Nephron progenitor cell (in vitro differentiated cells): ENCODE data around the gene LGR6.
"Not testable (repeated sequence)": the region's sequence is repeated elsewhere in the genome, so short reads cannot be mapped to it uniquely, and the experiment has no call there.

Experiments used
- DNase-seq: peaks from one replicate; pipeline ENCODE4 v3.0.0; 2021
- H3K27ac Mint-ChIP-seq: 2 replicates; pipeline ENCODE4 v1.8.0; 2021; ENCODE audit warnings: mild to moderate bottlenecking, moderate library complexity, mixed read lengths
- H3K27me3 Mint-ChIP-seq: 2 replicates; pipeline ENCODE4 v1.8.0; 2021; ENCODE audit warnings: mild to moderate bottlenecking, low read depth, mixed read lengths; ENCODE audit not compliant: poor library complexity
- H3K36me3 Mint-ChIP-seq: 2 replicates; pipeline ENCODE4 v1.8.0; 2021; ENCODE audit warnings: low read depth, mixed read lengths
- H3K4me1 Mint-ChIP-seq: 2 replicates; pipeline ENCODE4 v1.8.0; 2021; ENCODE audit warnings: mixed read lengths
- H3K4me3 Mint-ChIP-seq: 2 replicates; pipeline ENCODE4 v1.8.0; 2021; ENCODE audit warnings: mild to moderate bottlenecking, moderate library complexity, mixed read lengths
- H3K9me3 Mint-ChIP-seq: 2 replicates; pipeline ENCODE4 v1.8.0; 2021; ENCODE audit warnings: mild to moderate bottlenecking, moderate library complexity, mixed read lengths
- TF ChIP-seq, protein P1 (sequence below): fragments of 200-600 bp; sonication (generic); IDR thresholded peaks from 2 replicates; pipeline ENCODE4 v1.5.0; 2021; ENCODE audit warnings: antibody characterized with exemption

The LGR6 gene

GRCh38 chr1:202254454-202255252 lies 61.1 kb downstream of the LGR6 start:
- Mint-ChIP-seq H3K9me3 (no peaks in the 10 kb centered on the region), H3K27me3 (peaks cover 9% of the 10 kb centered on the region), H3K4me3 (no peak overlapping the region)

GRCh38 chr1:202255343-202255742 lies 61.7 kb downstream of the LGR6 start:
- Mint-ChIP-seq H3K27me3 (peaks cover 12% of the 10 kb centered on the region), H3K4me1 (no peaks in the 10 kb centered on the region), H3K9me3 (no peaks in the 10 kb centered on the region), H3K4me3 (no peak overlapping the region), H3K36me3 (no peaks in the 10 kb centered on the region), H3K27ac (peak overlapping the region; percentile 33)
- DNase-seq, result no peak
- TF ChIP-seq, protein P1, sequence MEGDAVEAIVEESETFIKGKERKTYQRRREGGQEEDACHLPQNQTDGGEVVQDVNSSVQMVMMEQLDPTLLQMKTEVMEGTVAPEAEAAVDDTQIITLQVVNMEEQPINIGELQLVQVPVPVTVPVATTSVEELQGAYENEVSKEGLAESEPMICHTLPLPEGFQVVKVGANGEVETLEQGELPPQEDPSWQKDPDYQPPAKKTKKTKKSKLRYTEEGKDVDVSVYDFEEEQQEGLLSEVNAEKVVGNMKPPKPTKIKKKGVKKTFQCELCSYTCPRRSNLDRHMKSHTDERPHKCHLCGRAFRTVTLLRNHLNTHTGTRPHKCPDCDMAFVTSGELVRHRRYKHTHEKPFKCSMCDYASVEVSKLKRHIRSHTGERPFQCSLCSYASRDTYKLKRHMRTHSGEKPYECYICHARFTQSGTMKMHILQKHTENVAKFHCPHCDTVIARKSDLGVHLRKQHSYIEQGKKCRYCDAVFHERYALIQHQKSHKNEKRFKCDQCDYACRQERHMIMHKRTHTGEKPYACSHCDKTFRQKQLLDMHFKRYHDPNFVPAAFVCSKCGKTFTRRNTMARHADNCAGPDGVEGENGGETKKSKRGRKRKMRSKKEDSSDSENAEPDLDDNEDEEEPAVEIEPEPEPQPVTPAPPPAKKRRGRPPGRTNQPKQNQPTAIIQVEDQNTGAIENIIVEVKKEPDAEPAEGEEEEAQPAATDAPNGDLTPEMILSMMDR, result no peak

More at GRCh38 chr1:202254454-202255252, 61.1 kb downstream of the LGR6 start:
- no peaks in the 10 kb centered on the region for H3K36me3 Mint-ChIP-seq
- TF ChIP-seq, protein P1, result no peak
- H3K4me1 Mint-ChIP-seq, result no peaks in the 10 kb centered on the region
- DNase-seq, result no peak
- H3K27ac Mint-ChIP-seq, result peak overlapping the region; percentile 37

GRCh38 chr1:202259705-202260104 lies 66.1 kb downstream of the LGR6 start:
- Mint-ChIP-seq H3K27ac (no peak overlapping the region), H3K36me3 (no peaks in the 10 kb centered on the region), H3K9me3 (peaks cover 8% of the 10 kb centered on the region), H3K4me3 (no peak overlapping the region), H3K4me1 (no peaks in the 10 kb centered on the region), H3K27me3 (peaks cover 13% of the 10 kb centered on the region)
- DNase-seq, result no peak
- TF ChIP-seq, protein P1, result no peak

GRCh38 chr1:202261209-202261958 lies 67.8 kb downstream of the LGR6 start:
- H3K27me3 Mint-ChIP-seq, result peaks cover 21% of the 10 kb centered on the region
- not testable (repeated sequence) for DNase-seq, H3K4me3 Mint-ChIP-seq, H3K36me3 Mint-ChIP-seq, H3K9me3 Mint-ChIP-seq, H3K4me1 Mint-ChIP-seq, H3K27ac Mint-ChIP-seq

- no peaks in the 10 kb centered on the region for H3K4me1 Mint-ChIP-seq
- TF ChIP-seq, protein P1, result no peak
Measured at GRCh38 chr1:202263628-202264027, 70.0 kb downstream of the LGR6 start.

GRCh38 chr1:202264300-202264699 lies 70.7 kb downstream of the LGR6 start:
- DNase-seq, result no peak
- H3K4me3 Mint-ChIP-seq, result no peak overlapping the region
- no peaks in the 10 kb centered on the region for H3K36me3 Mint-ChIP-seq
- no peaks in the 10 kb centered on the region for H3K4me1 Mint-ChIP-seq
- H3K27ac Mint-ChIP-seq, result no peak overlapping the region
- peaks cover 21% of the 10 kb centered on the region for H3K27me3 Mint-ChIP-seq
- H3K9me3 Mint-ChIP-seq, result peaks cover 8% of the 10 kb centered on the region
- TF ChIP-seq, protein P1, result no peak

More at GRCh38 chr1:202263628-202264027, 70.0 kb downstream of the LGR6 start:
- DNase-seq, result no peak
- peaks cover 14% of the 10 kb centered on the region for H3K27me3 Mint-ChIP-seq
- no peak overlapping the region for H3K27ac Mint-ChIP-seq
- H3K4me3 Mint-ChIP-seq, result no peak overlapping the region
- no peaks in the 10 kb centered on the region for H3K36me3 Mint-ChIP-seq
- peaks cover 8% of the 10 kb centered on the region for H3K9me3 Mint-ChIP-seq
